Body of pancreas (tissue), 4 donors: ENCODE results near the gene RASA2. TPM values are rescaled to one million over a fixed set of nuclear protein-coding genes. Genes with fewer than 3 reads are reported as not detected.

Experiments used
- ATAC-seq: fragments of 150-250 bp; one replicate; pipeline ENCODE4 v1.9.1; 2016
- DNase-seq, 4 donors: peaks; one replicate each; pipeline ENCODE4 v3.0.0-alpha.2; 2019
- H3K27ac ChIP-seq, 4 donors: fragments of 200-600 bp; sonication (generic); 1 replicate in 3 of 4; 2 replicates in 1 of 4; pipeline versions ENCODE4 v1.5.1 to v1.6.1; 2016 to 2019; ENCODE audit warnings: mild to moderate bottlenecking in 1 of 4, mixed read lengths in 1 of 4, moderate library complexity in 1 of 4
- H3K27me3 ChIP-seq, 2 donors: fragments of 200-600 bp; sonication (generic); one replicate each; pipeline ENCODE4 v1.6.0; 2016; ENCODE audit warnings: mild to moderate bottlenecking in 1 of 2
- H3K36me3 ChIP-seq, 2 donors: fragments of 200-600 bp; sonication (generic); replicated peaks in 1 of 2; 2 replicates each; pipeline ENCODE4 v1.5.1; 2016; ENCODE audit warnings: low read depth in 2 of 2; ENCODE audit not compliant: insufficient read depth in 1 of 2
- H3K4me1 ChIP-seq: fragments of 200-600 bp; sonication (generic); one replicate; pipeline ENCODE4 v1.6.0; 2016
- H3K4me3 ChIP-seq, 2 donors: fragments of 200-600 bp; sonication (generic); 1 replicate in 1 of 2; 2 replicates in 1 of 2; pipeline ENCODE4 v1.5.1; 2016 to 2019
- H3K9me3 ChIP-seq, 3 donors: fragments of 200-600 bp; sonication (generic); 1 replicate in 2 of 3; 2 replicates in 1 of 3; pipeline ENCODE4 v1.5.1; 2016
- POLR2A ChIP-seq, 3 donors: fragments of 450-650 bp; IDR thresholded peaks; one replicate each; pipeline ENCODE4 v1.6.1; 2016; ENCODE audit warnings: antibody characterized with exemption in 3 of 3, mild to moderate bottlenecking in 2 of 3
- WGBS, 2 donors: methylation state at CpG; one replicate each; pipeline ENCODE4 v1.1.5; 2017; 5-methylcytosine and 5-hydroxymethylcytosine counted together
- intact Hi-C: fragments of 100-400 bp; cut with DNase I; formaldehyde crosslinking; loops from one replicate; pipeline ENCODE4 v1.15.1; 2023
- total RNA-seq, 2 donors: library from RNA; depleted of rRNA; stranded (reverse); fragments of >200 nt; gene quantifications; one replicate each; pipeline ENCODE4 v1.1.0, GENCODE V29; 2016
- TF ChIP-seq, protein P1 (sequence below), 7 experiments: fragments of 450-650 bp in 4 of 7; fragments of 200-600 bp in 3 of 7; sonication (generic) in 3 of 7; IDR thresholded peaks; one replicate each; pipeline ENCODE4 v1.5.1; 2016 to 2019; ENCODE audit warnings: antibody characterized with exemption in 7 of 7

The RASA2 gene
- total RNA-seq, 2 donors from 2014 or later = 6.9 to 19.2 TPM

DNA sequence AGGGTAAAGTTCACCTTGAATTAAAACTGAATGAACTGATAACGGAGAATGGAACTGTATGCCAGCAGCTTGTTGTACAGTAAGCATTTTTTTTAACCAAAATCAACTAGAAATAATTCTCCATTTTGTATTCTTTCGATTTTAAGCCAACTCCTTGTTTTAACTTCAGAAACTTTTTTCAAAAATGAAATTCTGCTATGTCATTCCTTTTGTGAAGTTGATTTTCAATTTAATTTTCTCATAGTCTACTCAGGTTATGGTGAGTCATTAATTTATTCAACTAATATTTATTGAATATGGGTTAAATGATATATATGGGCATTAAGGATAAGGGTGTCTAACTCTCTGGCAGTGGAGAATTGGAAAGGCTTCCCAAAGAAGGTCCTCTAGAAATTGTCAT is 53.7 kb downstream of the RASA2 start:
- 50 to 57% methylated on average over 2 of the region's 2 CpGs for WGBS, 2 donors
- Histone ChIP-seq H3K27ac (no peak overlapping the region), H3K36me3 (no peaks in the 10 kb centered on the region), H3K27me3 (no peaks in the 10 kb centered on the region), H3K9me3 (no peaks in the 10 kb centered on the region), H3K4me3 (no peak overlapping the region), H3K4me1 (no peaks in the 10 kb centered on the region)
- DNase-seq = no peak
- ATAC-seq = no peak
- intact Hi-C loops = no loop called here
- TF ChIP-seq, protein P1, sequence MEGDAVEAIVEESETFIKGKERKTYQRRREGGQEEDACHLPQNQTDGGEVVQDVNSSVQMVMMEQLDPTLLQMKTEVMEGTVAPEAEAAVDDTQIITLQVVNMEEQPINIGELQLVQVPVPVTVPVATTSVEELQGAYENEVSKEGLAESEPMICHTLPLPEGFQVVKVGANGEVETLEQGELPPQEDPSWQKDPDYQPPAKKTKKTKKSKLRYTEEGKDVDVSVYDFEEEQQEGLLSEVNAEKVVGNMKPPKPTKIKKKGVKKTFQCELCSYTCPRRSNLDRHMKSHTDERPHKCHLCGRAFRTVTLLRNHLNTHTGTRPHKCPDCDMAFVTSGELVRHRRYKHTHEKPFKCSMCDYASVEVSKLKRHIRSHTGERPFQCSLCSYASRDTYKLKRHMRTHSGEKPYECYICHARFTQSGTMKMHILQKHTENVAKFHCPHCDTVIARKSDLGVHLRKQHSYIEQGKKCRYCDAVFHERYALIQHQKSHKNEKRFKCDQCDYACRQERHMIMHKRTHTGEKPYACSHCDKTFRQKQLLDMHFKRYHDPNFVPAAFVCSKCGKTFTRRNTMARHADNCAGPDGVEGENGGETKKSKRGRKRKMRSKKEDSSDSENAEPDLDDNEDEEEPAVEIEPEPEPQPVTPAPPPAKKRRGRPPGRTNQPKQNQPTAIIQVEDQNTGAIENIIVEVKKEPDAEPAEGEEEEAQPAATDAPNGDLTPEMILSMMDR (IDR thresholded peaks at IDR 0.05) = no peak
- TF ChIP-seq POLR2A (IDR thresholded peaks at IDR 0.05) = no peak

DNA sequence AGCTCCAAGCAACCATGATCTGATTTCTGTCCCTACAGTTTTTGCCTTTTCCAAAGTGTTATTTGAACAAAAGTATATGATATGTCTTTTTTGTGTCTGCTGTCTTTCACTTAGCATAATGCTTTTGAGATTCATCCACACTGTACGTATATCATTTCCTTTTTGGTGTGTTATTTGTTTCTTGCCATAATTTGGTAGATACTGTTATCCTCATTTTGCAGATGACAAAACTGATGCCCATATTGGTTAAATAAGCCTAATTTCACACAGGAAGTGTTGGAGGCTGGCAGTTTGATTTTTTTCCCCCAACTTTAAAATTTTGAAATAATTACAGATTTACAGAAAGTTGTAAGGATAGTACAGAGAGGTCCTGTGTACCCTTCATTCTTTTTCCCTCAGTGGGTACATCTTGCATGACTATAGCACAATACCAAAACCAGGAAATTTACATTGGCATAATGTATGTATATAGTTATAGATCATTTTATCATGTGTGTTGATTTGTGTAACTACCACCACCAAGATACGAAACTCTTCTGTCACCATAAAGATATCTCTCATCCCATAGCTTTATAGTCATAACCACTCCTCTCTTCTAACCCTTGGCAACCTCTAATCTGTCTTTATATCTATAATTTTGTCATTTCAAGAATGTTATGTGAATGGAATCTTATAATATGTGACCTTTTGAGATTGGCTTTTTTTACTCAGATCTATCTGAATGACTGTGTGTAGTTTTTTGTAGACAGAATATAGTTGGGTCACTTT is 55.6 kb downstream of the RASA2 start:
- Histone ChIP-seq H3K4me1 (no peaks in the 10 kb centered on the region), H3K27me3 (no peaks in the 10 kb centered on the region), H3K4me3 (no peak overlapping the region), H3K9me3 (no peaks in the 10 kb centered on the region), H3K36me3 (no peaks in the 10 kb centered on the region), H3K27ac (no peak overlapping the region)
- TF ChIP-seq POLR2A (IDR thresholded peaks at IDR 0.05) = no peak
- TF ChIP-seq, protein P1 (IDR thresholded peaks at IDR 0.05) = no peak
- DNase-seq (no peak), ATAC-seq (no peak)
- intact Hi-C loops = no loop called here
- 86 to 94% methylated on average over 2 of the region's 2 CpGs for WGBS, 2 donors

DNA sequence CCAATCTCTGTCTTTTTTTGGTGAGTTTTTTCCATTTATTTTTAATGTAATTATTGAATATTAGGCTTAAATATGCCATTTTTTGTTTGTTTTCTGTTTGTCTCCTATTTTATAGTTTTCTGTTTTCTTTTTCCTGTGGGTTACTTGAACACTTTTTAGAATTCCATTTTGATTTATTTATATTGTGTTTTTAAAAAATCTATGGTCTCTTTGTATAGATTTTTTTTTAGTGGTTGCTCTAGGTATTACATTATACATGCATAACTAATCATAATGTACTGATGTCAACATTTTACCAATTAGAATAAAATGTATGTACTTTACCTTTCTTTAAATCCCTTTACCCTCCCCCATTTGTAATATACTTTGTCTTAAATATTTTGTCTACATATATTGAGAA is 56.2 kb downstream of the RASA2 start:
- no peak for DNase-seq
- Histone ChIP-seq H3K9me3 (no peaks in the 10 kb centered on the region), H3K27me3 (no peaks in the 10 kb centered on the region), H3K4me1 (no peaks in the 10 kb centered on the region), H3K36me3 (no peaks in the 10 kb centered on the region), H3K27ac (no peak overlapping the region), H3K4me3 (no peak overlapping the region)
- ATAC-seq = no peak
- intact Hi-C loops = no loop called here
- no peak for TF ChIP-seq POLR2A (IDR thresholded peaks at IDR 0.05)
- TF ChIP-seq, protein P1 (IDR thresholded peaks at IDR 0.05) = peak in 1 of 7 experiments; percentile 32

DNA sequence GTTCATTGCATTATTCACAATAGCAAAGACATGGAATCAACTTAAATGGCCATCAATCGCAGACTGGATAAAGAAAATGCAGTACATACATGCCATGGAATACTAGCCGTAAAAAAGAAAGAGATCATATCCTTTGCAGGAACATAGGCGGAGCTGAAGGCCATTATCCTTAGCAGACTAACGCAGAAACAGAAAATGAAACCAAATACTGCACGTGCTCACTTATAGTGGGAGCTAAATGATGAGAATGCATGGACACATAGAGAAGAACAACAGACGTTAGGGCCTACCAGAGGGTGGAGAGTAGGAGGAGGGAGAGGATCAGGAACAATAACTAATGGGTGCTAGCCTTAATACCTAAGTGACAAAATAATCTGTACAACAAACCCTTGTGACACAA is 57.9 kb downstream of the RASA2 start:
- WGBS, 2 donors = 87 to 88% methylated on average over 6 of the region's 6 CpGs
- intact Hi-C loops = no loop called here
- ATAC-seq = no peak

More for the DNA sequence above, 57.9 kb downstream of the RASA2 start:
- H3K4me3 ChIP-seq = no peak overlapping the region
- no peaks in the 10 kb centered on the region for H3K9me3 ChIP-seq
- H3K27ac ChIP-seq = no peak overlapping the region
- H3K27me3 ChIP-seq = no peaks in the 10 kb centered on the region
- no peaks in the 10 kb centered on the region for H3K4me1 ChIP-seq
- H3K36me3 ChIP-seq = no peaks in the 10 kb centered on the region
- TF ChIP-seq, protein P1 (IDR thresholded peaks at IDR 0.05) = no peak
- TF ChIP-seq POLR2A (IDR thresholded peaks at IDR 0.05) = no peak
- no peak for DNase-seq
